ENCODE data around the gene NOL8.
A peak's percentile ranks its signal among the peaks of the same experiment; 100 is the strongest.

NOL8 gene

GRCh38 chr9:92328225-92328624 is 3.1 kb upstream of the NOL8 start:
- no peak for TF ChIP-seq CTCF (IDR thresholded peaks at IDR 0.05; ENCODE audit: low read depth, low read length, missing control alignments)
- no peak for DNase-seq (ENCODE audit: low read depth)
- H3K4me3 ChIP-seq (ENCODE audit: low read depth, low read length), result no peak overlapping the region

GRCh38 chr9:92327283-92327850 is 2.2 kb upstream of the NOL8 start:
- no peak overlapping the region for H3K4me3 ChIP-seq (ENCODE audit: low read depth, low read length)
- no peak for TF ChIP-seq CTCF (IDR thresholded peaks at IDR 0.05; ENCODE audit: low read depth, low read length, missing control alignments)
- DNase-seq (ENCODE audit: low read depth), result no peak

- no peak for DNase-seq (ENCODE audit: low read depth)
- peak overlapping the region; percentile 87 for H3K4me3 ChIP-seq (ENCODE audit: low read depth, low read length)
- TF ChIP-seq CTCF (IDR thresholded peaks at IDR 0.05; ENCODE audit: low read depth, low read length, missing control alignments), result no peak
Observed at GRCh38 chr9:92325991-92326500, 896 bp upstream of the NOL8 start.

GRCh38 chr9:92324889-92325268 is 271 bp downstream of the NOL8 start:
- TF ChIP-seq CTCF (IDR thresholded peaks at IDR 0.05; ENCODE audit: low read depth, low read length, missing control alignments), result no peak
- DNase-seq (ENCODE audit: low read depth), result no peak
- H3K4me3 ChIP-seq (ENCODE audit: low read depth, low read length), result peak overlapping the region; percentile 87

GRCh38 chr9:92324431-92324830 is 719 bp downstream of the NOL8 start:
- H3K4me3 ChIP-seq (ENCODE audit: low read depth, low read length), result peak overlapping the region; percentile 87
- DNase-seq (ENCODE audit: low read depth), result no peak
- no peak for TF ChIP-seq CTCF (IDR thresholded peaks at IDR 0.05; ENCODE audit: low read depth, low read length, missing control alignments)

GRCh38 chr9:92315456-92315855 is 9.7 kb downstream of the NOL8 start:
- no peak for TF ChIP-seq CTCF (IDR thresholded peaks at IDR 0.05; ENCODE audit: low read depth, low read length, missing control alignments)
- DNase-seq (ENCODE audit: low read depth), result no peak
- H3K4me3 ChIP-seq (ENCODE audit: low read depth, low read length), result no peak overlapping the region

- TF ChIP-seq CTCF (IDR thresholded peaks at IDR 0.05; ENCODE audit: low read depth, low read length, missing control alignments), result no peak
- DNase-seq (ENCODE audit: low read depth), result no peak
- H3K4me3 ChIP-seq (ENCODE audit: low read depth, low read length), result no peak overlapping the region
Observed at GRCh38 chr9:92313624-92314012, 11.5 kb downstream of the NOL8 start.

Measured in GM12864 (cell line).